B cell (primary cell): ENCODE results near the gene N4BP2L1. TPM values are rescaled to one million over a fixed set of nuclear protein-coding genes. Genes with fewer than 3 reads are reported as not detected.

ENCODE experiments used
- ATAC-seq: fragments of 200-7000 bp; cut with Tn5 transposase; one replicate; pipeline ENCODE4 v1.10.0; 2021; ENCODE audit warnings: low read depth, mild to moderate bottlenecking, moderate number of reproducible peaks, moderate library complexity
- CTCF ChIA-PET: fragments of 350-600 bp; sonication (Branson Sonifier 250); formaldehyde crosslinking; loops from one replicate; lab custom pipeline; 2021; ENCODE audit warnings: antibody characterized with exemption, inconsistent platforms; lab: Charles Lee
- POLR2A ChIA-PET: fragments of 350-600 bp; sonication (Branson Sonifier 250); formaldehyde crosslinking; loops from one replicate; lab custom pipeline; 2021; ENCODE audit warnings: antibody characterized with exemption; lab: Charles Lee
- DNase-seq: peaks from one replicate; pipeline ENCODE4 v3.0.0; 2013
- H2AFZ ChIP-seq: 2 replicates; pipeline ENCODE4 v1.6.1; 2012; ENCODE audit warnings: mild to moderate bottlenecking, low read depth, low read length; ENCODE audit not compliant: insufficient read depth, poor library complexity, severe bottlenecking
- H3K27ac ChIP-seq, 2 donors: 1 replicate in 1 of 2; 2 replicates in 1 of 2; pipeline ENCODE4 v1.5.1; 2012 to 2013; ENCODE audit warnings: low read length in 2 of 2, mild to moderate bottlenecking in 2 of 2, moderate library complexity in 1 of 2
- H3K27me3 ChIP-seq, 4 experiments: fragments of 200-600 bp in 1 of 4; sonication (generic) in 1 of 4; replicated peaks in 1 of 4; 1 replicate in 2 of 4; 2 replicates in 2 of 4; pipeline versions ENCODE4 v1.6.1 to v1.7.0; 2013 to 2016; ENCODE audit warnings: low read length in 3 of 4, mild to moderate bottlenecking in 2 of 4, mixed read lengths in 1 of 4, moderate library complexity in 1 of 4; ENCODE audit not compliant: insufficient read depth in 4 of 4, control insufficient read depth in 3 of 4; ENCODE audit errors: control extremely low read depth in 1 of 4
- H3K36me3 ChIP-seq, 2 experiments: replicated peaks in 1 of 2; 1 replicate in 1 of 2; 2 replicates in 1 of 2; pipeline versions ENCODE4 v1.6.1 to v1.7.1; 2013; ENCODE audit warnings: low read length in 1 of 2; ENCODE audit not compliant: insufficient read depth in 2 of 2, control insufficient read depth in 1 of 2; ENCODE audit errors: control extremely low read depth in 1 of 2, extremely low read depth in 1 of 2
- H3K4me1 ChIP-seq, 2 donors: fragments of 200-600 bp in 1 of 2; sonication (generic) in 1 of 2; 1 replicate in 1 of 2; 2 replicates in 1 of 2; pipeline versions ENCODE4 v1.5.1 to v1.6.1; 2013 to 2017; ENCODE audit warnings: low read length in 2 of 2; ENCODE audit not compliant: control insufficient read depth in 2 of 2, insufficient read depth in 2 of 2
- H3K4me2 ChIP-seq: replicated peaks from 2 replicates; pipeline ENCODE3; 2012; ENCODE audit warnings: mild to moderate bottlenecking, low read depth, low read length; ENCODE audit not compliant: poor library complexity, severe bottlenecking
- H3K4me3 ChIP-seq, 5 experiments: fragments of 200-600 bp in 1 of 5; sonication (generic) in 1 of 5; 1 replicate in 3 of 5; 2 replicates in 2 of 5; pipeline versions ENCODE4 v1.5.1 to v1.7.0; 2011 to 2016; ENCODE audit warnings: low read length in 4 of 5, mild to moderate bottlenecking in 4 of 5, low read depth in 2 of 5, control low read depth in 1 of 5, moderate library complexity in 1 of 5; ENCODE audit not compliant: insufficient read depth in 1 of 5; ENCODE audit errors: control extremely low read depth in 1 of 5, extremely low read depth in 1 of 5
- H3K79me2 ChIP-seq: fragments of 200-600 bp; sonication (generic); one replicate; pipeline ENCODE4 v1.6.0; 2016; ENCODE audit warnings: low read length; ENCODE audit not compliant: control insufficient read depth, insufficient read depth
- H3K9ac ChIP-seq: fragments of 200-600 bp; sonication (generic); 2 replicates; pipeline ENCODE4 v1.6.1; 2017; ENCODE audit warnings: mild to moderate bottlenecking, low read length, moderate library complexity
- H3K9me3 ChIP-seq, 3 donors: one replicate each; pipeline versions ENCODE4 v1.6.1 to v1.7.1; 2013; ENCODE audit warnings: low read length in 2 of 3; ENCODE audit not compliant: control insufficient read depth in 2 of 3, insufficient read depth in 1 of 3; ENCODE audit errors: control extremely low read depth in 1 of 3
- H4K20me1 ChIP-seq: 2 replicates; pipeline ENCODE4 v1.6.0; 2012; ENCODE audit warnings: mild to moderate bottlenecking, low read length; ENCODE audit not compliant: insufficient read depth, control insufficient read depth, poor library complexity, severe bottlenecking
- H3K27ac Mint-ChIP-seq: one replicate; pipeline ENCODE4 v1.8.0; 2021; ENCODE audit warnings: mixed read lengths
- H3K27me3 Mint-ChIP-seq: one replicate; pipeline ENCODE4 v1.8.0; 2021; ENCODE audit warnings: mixed read lengths
- H3K4me1 Mint-ChIP-seq: one replicate; pipeline ENCODE4 v1.8.0; 2021; ENCODE audit warnings: mixed read lengths
- H3K4me3 Mint-ChIP-seq: one replicate; pipeline ENCODE4 v1.8.0; 2021; ENCODE audit warnings: mixed read lengths
- H3K9me3 Mint-ChIP-seq: one replicate; pipeline ENCODE4 v1.8.0; 2022; ENCODE audit warnings: mixed read lengths; ENCODE audit not compliant: insufficient read depth
- EZH2 ChIP-seq: IDR thresholded peaks from 2 replicates; pipeline ENCODE4 v1.6.1; 2012; ENCODE audit warnings: borderline replicate concordance, low read depth, mild to moderate bottlenecking, moderate library complexity, low read length; ENCODE audit not compliant: insufficient read depth, poor library complexity, severe bottlenecking
- WGBS: methylation state at CpG from one replicate; pipeline ENCODE4 v1.1.5; 2013; ENCODE audit warnings: missing lambda C conversion rate; ENCODE audit not compliant: insufficient coverage; 5-methylcytosine and 5-hydroxymethylcytosine counted together
- intact Hi-C: fragments of 100-400 bp; cut with micrococcal nuclease; formaldehyde crosslinking; loops from one replicate; pipeline ENCODE4 v1.10.0; 2022
- polyA plus RNA-seq: library from polyadenylated mRNA; depleted of rRNA; stranded (reverse); fragments of >200 nt; gene quantifications from 2 replicates; pipeline ENCODE4 v1.2.3, GENCODE V29; 2012
- total RNA-seq, 2 donors: library from RNA; stranded (reverse); fragments of 120-200 nt in 1 of 2; gene quantifications; 1 replicate in 1 of 2; 2 replicates in 1 of 2; pipeline versions ENCODE4 v1.2.3 to v1.2.4, GENCODE V29; 2013 to 2022
- TF ChIP-seq, protein P1 (sequence below): fragments of 200-600 bp; IDR thresholded peaks from one replicate; pipeline ENCODE4 v1.8.0; 2022; ENCODE audit warnings: antibody characterized with exemption, mild to moderate bottlenecking

N4BP2L1 gene
- total and polyA plus RNA-seq, 2 donors (not counting 1 experiment from before 2014, with no cell fraction given) = 50.9 to 52.8 TPM

DNA sequence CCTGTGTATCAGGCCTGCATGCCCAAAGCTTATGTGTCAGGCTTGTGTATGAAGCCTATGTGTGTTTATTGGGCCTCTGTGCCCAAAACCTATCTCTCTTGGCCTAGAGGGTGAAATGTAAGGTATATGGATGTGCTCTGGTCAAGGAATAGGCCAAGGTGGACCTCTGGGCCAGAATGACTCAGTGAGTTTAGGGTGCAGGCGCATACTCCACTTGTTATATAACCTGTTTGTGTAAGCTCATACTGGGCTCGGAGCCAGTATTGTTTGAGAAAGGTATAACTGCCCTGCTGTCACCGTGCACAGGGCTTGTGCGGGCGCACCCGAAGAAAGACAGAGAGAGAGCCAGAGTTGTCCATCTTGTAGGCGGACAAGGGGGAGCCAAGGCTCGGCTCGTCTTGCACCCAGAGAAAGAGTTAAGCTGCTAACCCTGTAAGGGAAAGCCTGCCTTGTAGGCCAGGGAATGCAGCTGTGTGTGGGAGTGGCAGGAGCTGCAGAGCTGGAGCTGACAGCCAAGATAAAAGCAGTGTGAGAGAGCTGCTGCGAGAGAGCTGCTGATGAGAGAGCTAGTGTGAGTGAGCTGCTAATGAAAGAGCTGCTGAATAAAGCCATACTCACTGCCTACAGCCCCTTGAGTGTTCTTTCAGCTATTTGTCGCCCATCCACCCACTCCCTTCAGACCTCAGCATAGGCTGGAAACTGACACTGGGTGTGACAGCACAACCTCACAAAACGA, 43.4 kb upstream of the N4BP2L1 start:
- Histone ChIP-seq H2AFZ (no peak overlapping the region), H3K4me2 (no peak overlapping the region), H3K4me3 (no peak overlapping the region), H3K4me1 (no peaks in the 10 kb centered on the region), H3K9ac (no peak overlapping the region), H3K9me3 (no peaks in the 10 kb centered on the region), H3K36me3 (peaks cover 0 to 5% of the 10 kb centered on the region in 2 experiments), H4K20me1 (no peaks in the 10 kb centered on the region), H3K79me2 (no peaks in the 10 kb centered on the region), H3K27me3 (no peaks in the 10 kb centered on the region), H3K27ac (no peak overlapping the region)
- intact Hi-C loops = no loop called here
- H3K9me3 Mint-ChIP-seq = no peaks in the 10 kb centered on the region
- no peak for ATAC-seq
- no peaks in the 10 kb centered on the region for H3K4me1 Mint-ChIP-seq
- no peak for DNase-seq
- no peak overlapping the region for H3K27ac Mint-ChIP-seq
- H3K27me3 Mint-ChIP-seq = no peaks in the 10 kb centered on the region
- H3K4me3 Mint-ChIP-seq = no peak overlapping the region
- ChIA-PET CTCF (interaction anchor here (5.8 kb wide), 1 partner anchor 110 kb away, joined by 35 read pairs; no protein-coding TSS in a partner anchor), POLR2A (no interaction called here)
- 87% methylated on average over 10 of the region's 12 CpGs for WGBS
- no peak for TF ChIP-seq EZH2
- TF ChIP-seq, protein P1, sequence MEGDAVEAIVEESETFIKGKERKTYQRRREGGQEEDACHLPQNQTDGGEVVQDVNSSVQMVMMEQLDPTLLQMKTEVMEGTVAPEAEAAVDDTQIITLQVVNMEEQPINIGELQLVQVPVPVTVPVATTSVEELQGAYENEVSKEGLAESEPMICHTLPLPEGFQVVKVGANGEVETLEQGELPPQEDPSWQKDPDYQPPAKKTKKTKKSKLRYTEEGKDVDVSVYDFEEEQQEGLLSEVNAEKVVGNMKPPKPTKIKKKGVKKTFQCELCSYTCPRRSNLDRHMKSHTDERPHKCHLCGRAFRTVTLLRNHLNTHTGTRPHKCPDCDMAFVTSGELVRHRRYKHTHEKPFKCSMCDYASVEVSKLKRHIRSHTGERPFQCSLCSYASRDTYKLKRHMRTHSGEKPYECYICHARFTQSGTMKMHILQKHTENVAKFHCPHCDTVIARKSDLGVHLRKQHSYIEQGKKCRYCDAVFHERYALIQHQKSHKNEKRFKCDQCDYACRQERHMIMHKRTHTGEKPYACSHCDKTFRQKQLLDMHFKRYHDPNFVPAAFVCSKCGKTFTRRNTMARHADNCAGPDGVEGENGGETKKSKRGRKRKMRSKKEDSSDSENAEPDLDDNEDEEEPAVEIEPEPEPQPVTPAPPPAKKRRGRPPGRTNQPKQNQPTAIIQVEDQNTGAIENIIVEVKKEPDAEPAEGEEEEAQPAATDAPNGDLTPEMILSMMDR = no peak

DNA sequence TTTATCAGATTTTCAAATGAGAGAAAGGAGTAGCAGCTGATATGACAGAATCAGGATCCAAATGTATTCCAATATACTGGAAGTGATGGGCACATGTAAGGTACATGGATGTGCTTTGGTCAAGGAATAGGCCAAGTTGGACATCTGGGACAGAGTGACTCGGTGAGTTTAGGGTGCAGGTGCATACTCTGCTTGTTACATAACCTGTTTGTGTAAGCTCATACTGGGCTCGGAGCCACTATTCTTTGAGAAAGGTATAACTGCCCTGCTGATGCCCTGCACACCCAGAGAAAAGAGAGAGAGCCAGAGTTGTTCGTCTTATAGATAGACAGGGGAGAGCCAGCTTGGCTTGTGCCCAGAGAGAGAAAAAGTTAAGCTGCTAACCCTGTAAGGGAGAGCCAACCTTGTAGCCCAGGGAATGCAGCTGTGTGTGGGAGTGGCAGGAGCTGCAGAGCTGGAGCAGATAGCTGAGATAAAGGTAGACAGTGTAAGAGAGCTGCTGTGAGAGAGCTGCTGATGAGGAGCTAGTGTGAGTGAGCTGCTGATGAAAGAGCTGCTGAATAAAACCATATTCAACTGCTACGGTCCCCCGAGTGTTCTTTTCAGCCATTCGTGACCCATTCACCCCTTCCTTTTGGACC, 40.7 kb upstream of the N4BP2L1 start:
- ChIA-PET CTCF (interaction anchor here (1.2 to 5.8 kb wide), 3 partner anchors 17 to 112 kb away, joined by 3 to 35 read pairs (median 9); no protein-coding TSS in a partner anchor), POLR2A (no interaction called here)
- Histone ChIP-seq H3K9ac (no peak overlapping the region), H3K36me3 (peaks cover 0 to 5% of the 10 kb centered on the region in 2 experiments), H3K79me2 (no peaks in the 10 kb centered on the region), H3K4me1 (no peaks in the 10 kb centered on the region), H3K4me2 (no peak overlapping the region), H3K4me3 (no peak overlapping the region), H3K27me3 (no peaks in the 10 kb centered on the region), H2AFZ (no peak overlapping the region), H3K9me3 (no peaks in the 10 kb centered on the region), H4K20me1 (no peaks in the 10 kb centered on the region), H3K27ac (no peak overlapping the region)
- no peaks in the 10 kb centered on the region for H3K27me3 Mint-ChIP-seq
- TF ChIP-seq EZH2 = no peak
- TF ChIP-seq, protein P1 = no peak
- intact Hi-C loops = no loop called here
- no peaks in the 10 kb centered on the region for H3K4me1 Mint-ChIP-seq
- H3K9me3 Mint-ChIP-seq = no peaks in the 10 kb centered on the region
- WGBS = over 99% methylated on average over 5 of the region's 6 CpGs
- DNase-seq (no peak), ATAC-seq (no peak)
- no peak overlapping the region for H3K4me3 Mint-ChIP-seq
- H3K27ac Mint-ChIP-seq = no peak overlapping the region
